OCI-LY1 (cell line): ENCODE data around the gene ANTXR1.

Experiments
- EZH2 ChIP-seq: fragments of 200-600 bp; sonication (generic), shearing (Covaris generic); IDR thresholded peaks from 2 replicates; pipeline ENCODE4 v1.8.0; 2017; ENCODE audit warnings: borderline replicate concordance, mixed run types, mild to moderate bottlenecking, antibody characterized with exemption, low read length, moderate library complexity, mixed read lengths
- TF ChIP-seq, protein P1 (sequence below): fragments of 200-600 bp; sonication (generic), shearing (Covaris generic); IDR thresholded peaks from 2 replicates; pipeline ENCODE4 v1.5.1; 2017; ENCODE audit warnings: mild to moderate bottlenecking, antibody characterized with exemption, low read length, moderate library complexity, mixed read lengths

DNA sequence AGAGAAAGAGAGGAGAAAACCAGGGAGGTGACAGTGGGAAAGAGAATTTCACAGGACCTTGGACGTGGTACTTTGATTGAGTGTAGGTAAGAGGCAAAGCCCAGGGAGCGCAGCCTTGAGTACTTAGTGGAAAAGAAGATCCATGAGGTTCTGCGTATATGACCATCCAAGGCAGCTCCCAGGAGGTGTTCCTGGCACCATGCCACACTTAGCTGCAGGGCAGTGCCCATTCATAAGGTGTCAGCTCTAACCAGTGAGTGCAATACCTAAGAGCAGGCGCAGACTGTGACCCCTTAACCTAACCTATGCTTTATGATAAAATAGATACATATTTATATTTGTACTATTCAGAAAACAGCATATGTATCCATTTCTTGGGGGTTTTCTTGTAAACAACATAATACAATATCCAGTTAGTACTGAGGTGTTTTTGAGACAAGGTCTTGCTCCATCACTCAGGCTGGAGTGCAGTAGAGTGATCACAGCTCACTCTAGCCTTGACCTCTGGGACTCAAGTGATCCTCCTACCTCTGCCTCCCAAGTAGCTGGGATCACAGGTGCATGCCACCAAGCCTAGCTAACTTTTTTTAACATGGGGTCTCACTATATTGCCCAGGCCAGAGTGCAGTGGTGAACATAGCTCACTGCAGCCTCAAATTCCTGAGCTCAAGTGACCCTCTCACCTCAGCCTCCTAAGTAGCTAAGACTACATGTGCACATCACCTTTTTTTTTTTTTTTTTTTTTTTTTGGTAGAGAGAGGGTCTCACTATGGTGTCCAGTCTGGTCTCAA lies 199.5 kb downstream of the ANTXR1 start:
- TF ChIP-seq, protein P1, sequence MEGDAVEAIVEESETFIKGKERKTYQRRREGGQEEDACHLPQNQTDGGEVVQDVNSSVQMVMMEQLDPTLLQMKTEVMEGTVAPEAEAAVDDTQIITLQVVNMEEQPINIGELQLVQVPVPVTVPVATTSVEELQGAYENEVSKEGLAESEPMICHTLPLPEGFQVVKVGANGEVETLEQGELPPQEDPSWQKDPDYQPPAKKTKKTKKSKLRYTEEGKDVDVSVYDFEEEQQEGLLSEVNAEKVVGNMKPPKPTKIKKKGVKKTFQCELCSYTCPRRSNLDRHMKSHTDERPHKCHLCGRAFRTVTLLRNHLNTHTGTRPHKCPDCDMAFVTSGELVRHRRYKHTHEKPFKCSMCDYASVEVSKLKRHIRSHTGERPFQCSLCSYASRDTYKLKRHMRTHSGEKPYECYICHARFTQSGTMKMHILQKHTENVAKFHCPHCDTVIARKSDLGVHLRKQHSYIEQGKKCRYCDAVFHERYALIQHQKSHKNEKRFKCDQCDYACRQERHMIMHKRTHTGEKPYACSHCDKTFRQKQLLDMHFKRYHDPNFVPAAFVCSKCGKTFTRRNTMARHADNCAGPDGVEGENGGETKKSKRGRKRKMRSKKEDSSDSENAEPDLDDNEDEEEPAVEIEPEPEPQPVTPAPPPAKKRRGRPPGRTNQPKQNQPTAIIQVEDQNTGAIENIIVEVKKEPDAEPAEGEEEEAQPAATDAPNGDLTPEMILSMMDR: no peak
- TF ChIP-seq EZH2: no peak
